CD4-positive, alpha-beta memory T cell (primary cell): ENCODE data around the gene RAB2B. TPM values are rescaled to one million over a fixed set of nuclear protein-coding genes. Genes with fewer than 3 reads are reported as not detected.
A peak's percentile ranks its signal among the peaks of the same experiment; 100 is the strongest.
"Not testable (repeated sequence)": the region's sequence is repeated elsewhere in the genome, so short reads cannot be mapped to it uniquely, and the experiment has no call there.

Experiments used
- CTCF ChIA-PET: fragments of 350-600 bp; sonication (Branson Sonifier 250); formaldehyde crosslinking; loops from one replicate; lab custom pipeline; 2021; ENCODE audit warnings: inconsistent platforms; ENCODE audit not compliant: partially characterized antibody; lab: Charles Lee
- POLR2A ChIA-PET: fragments of 350-600 bp; sonication (Branson Sonifier 250); formaldehyde crosslinking; loops from one replicate; lab custom pipeline; 2021; ENCODE audit not compliant: partially characterized antibody; lab: Charles Lee
- DNase-seq, 5 donors: peaks; one replicate each; pipeline versions ENCODE4 v3.0.0 to v3.0.0-alpha.2; 2020 to 2022; ENCODE audit warnings: mixed read lengths in 1 of 5
- H3K27ac ChIP-seq: one replicate; pipeline ENCODE4 v1.7.0; 2013; ENCODE audit warnings: low read depth, low read length
- H3K27me3 ChIP-seq: 2 replicates; pipeline ENCODE4 v1.7.0; 2013; ENCODE audit warnings: mild to moderate bottlenecking, low read length, moderate library complexity; ENCODE audit not compliant: insufficient read depth
- H3K36me3 ChIP-seq: 2 replicates; pipeline ENCODE4 v1.7.0; 2013; ENCODE audit warnings: mild to moderate bottlenecking, low read length, moderate library complexity; ENCODE audit not compliant: insufficient read depth
- H3K4me1 ChIP-seq: 2 replicates; pipeline ENCODE4 v1.7.0; 2013; ENCODE audit warnings: mild to moderate bottlenecking, low read length, moderate library complexity; ENCODE audit not compliant: insufficient read depth
- H3K4me3 ChIP-seq, 2 donors: one replicate each; pipeline ENCODE4 v1.7.0; 2013; ENCODE audit warnings: low read length in 2 of 2, mild to moderate bottlenecking in 1 of 2
- H3K9me3 ChIP-seq, 2 donors: one replicate each; pipeline ENCODE4 v1.7.0; 2013; ENCODE audit warnings: low read length in 2 of 2, control low read depth in 1 of 2; ENCODE audit not compliant: control insufficient read depth in 1 of 2
- H3K27ac Mint-ChIP-seq, 7 donors: one replicate each; pipeline ENCODE4 v1.8.0; 2020 to 2021; ENCODE audit warnings: mixed read lengths in 7 of 7, mild to moderate bottlenecking in 6 of 7, inconsistent platforms in 3 of 7, moderate library complexity in 3 of 7
- H3K27me3 Mint-ChIP-seq, 2 donors: one replicate each; pipeline ENCODE4 v1.8.0; 2020 to 2021; ENCODE audit warnings: mixed read lengths in 2 of 2
- H3K36me3 Mint-ChIP-seq, 2 donors: one replicate each; pipeline ENCODE4 v1.8.0; 2020 to 2021; ENCODE audit warnings: mixed read lengths in 2 of 2, inconsistent platforms in 1 of 2, mild to moderate bottlenecking in 1 of 2
- H3K4me1 Mint-ChIP-seq, 4 donors: one replicate each; pipeline ENCODE4 v1.8.0; 2020 to 2021; ENCODE audit warnings: mixed read lengths in 4 of 4, mild to moderate bottlenecking in 1 of 4
- H3K4me3 Mint-ChIP-seq, 8 donors: one replicate each; pipeline ENCODE4 v1.8.0; 2020 to 2021; ENCODE audit warnings: mixed read lengths in 8 of 8, mild to moderate bottlenecking in 7 of 8, moderate library complexity in 6 of 8, inconsistent platforms in 3 of 8
- H3K9me3 Mint-ChIP-seq, 8 donors: one replicate each; pipeline ENCODE4 v1.8.0; 2020 to 2021; ENCODE audit warnings: mixed read lengths in 8 of 8, mild to moderate bottlenecking in 5 of 8, inconsistent platforms in 3 of 8, moderate library complexity in 1 of 8
- intact Hi-C: fragments of 100-400 bp; cut with micrococcal nuclease; formaldehyde crosslinking; loops from one replicate; pipeline ENCODE4 v1.15.1; 2023
- polyA plus RNA-seq, 2 donors: library from polyadenylated mRNA; unstranded; fragments of 300-500 nt; fragmentation: Illumina TruSeq; gene quantifications; one replicate each; pipeline ENCODE4 v1.2.3, GENCODE V29; 2021
- total RNA-seq, 2 experiments: library from RNA; stranded (reverse); gene quantifications; one replicate each; pipeline ENCODE4 v1.2.3, GENCODE V29; 2021

The RAB2B gene
- total and polyA plus RNA-seq, 4 experiments from 2014 or later, result 8.3 to 30.4 (median 22.1) TPM

DNA sequence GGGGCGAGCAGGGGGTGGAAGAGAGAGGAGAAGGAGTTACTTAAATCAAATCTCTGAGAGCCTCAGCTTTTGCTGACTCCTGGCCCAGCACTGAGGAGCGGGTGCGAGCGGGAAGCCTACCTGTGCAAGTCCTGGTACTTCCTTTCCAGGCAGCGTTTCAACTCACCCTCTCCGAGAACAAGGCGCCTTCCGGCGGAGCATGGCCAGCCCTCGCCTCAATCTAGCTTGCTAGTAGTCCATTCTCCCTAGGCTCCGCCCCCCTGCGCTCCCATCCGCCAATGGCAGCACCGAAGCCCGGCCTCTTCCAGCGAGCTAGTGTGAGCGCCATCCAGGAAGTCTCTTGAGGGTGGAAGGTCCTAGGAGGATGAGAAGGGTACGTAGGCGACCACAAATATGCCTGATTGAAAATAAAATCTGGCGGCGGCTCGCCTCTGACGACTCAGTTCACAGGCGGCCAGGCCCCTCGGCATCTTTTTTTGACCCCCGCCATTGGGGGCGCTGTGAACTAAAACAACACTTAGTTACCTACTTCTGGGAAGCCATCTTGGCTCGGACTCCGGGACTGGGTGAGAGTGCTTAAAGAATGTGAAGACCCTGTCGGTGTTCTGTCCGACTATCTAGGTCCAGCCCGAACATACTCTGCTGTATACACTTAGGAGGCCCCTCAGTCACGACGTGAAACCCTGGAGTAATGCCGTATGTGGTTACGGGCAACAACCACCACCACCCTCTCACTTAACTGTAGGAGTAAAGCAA is 20.7 kb downstream of the RAB2B start, which contains the start of gene CHD8:
Gene CHD8, minus strand, starts transcription at position 212 of the 756 bp plus-strand sequence. CDS start 24,480 bp downstream, outside the sequence.
- peak within 1 kb of the TSS; percentile 93 to 99 (median 96) for H3K4me3 Mint-ChIP-seq
- peak within 1 kb of the TSS; percentile 94 to 100 (median 99) for H3K27ac Mint-ChIP-seq
- H3K27me3 ChIP-seq, result no peaks in the 10 kb centered on the region
- H3K9me3 ChIP-seq, result no peaks in the 10 kb centered on the region
- H3K9me3 Mint-ChIP-seq, result no peaks in the 10 kb centered on the region
- peak within 1 kb of the TSS; percentile 88 for H3K27ac ChIP-seq
- intact Hi-C loops, result loop anchor here (1.0 kb wide), 7 partner anchors 19 to 187 kb away; partner anchors contain the start of genes HNRNPC, METTL3, SUPT16H and TOX4
- H3K27me3 Mint-ChIP-seq, result no peaks in the 10 kb centered on the region
- peaks cover 23 to 46% (median 34%) of the 10 kb centered on the region in 4 donors for H3K4me1 Mint-ChIP-seq
- H3K36me3 ChIP-seq, result peaks cover 9% of the 10 kb centered on the region
- H3K4me1 ChIP-seq, result peaks cover 47% of the 10 kb centered on the region
- H3K4me3 ChIP-seq, result peak within 1 kb of the TSS; percentile 75 to 77
- ChIA-PET CTCF (interaction anchor here (0.6 to 5.7 kb wide), 20 partner anchors 10 to 1520 kb away, joined by 3 to 82 read pairs (median 4); partner anchors contain the start of genes METTL3, RAB2B, SALL2 and SUPT16H), POLR2A (interaction anchor here (0.6 to 6.1 kb wide), 24 partner anchors 9 to 1310 kb away, joined by 3 to 171 read pairs (median 4); partner anchors contain the start of genes APEX1, DAD1, METTL3 and PARP2)
- peaks cover 7 to 46% of the 10 kb centered on the region in 2 donors for H3K36me3 Mint-ChIP-seq
- DNase-seq, result peak; percentile 99 to 100 (median 100)

DNA sequence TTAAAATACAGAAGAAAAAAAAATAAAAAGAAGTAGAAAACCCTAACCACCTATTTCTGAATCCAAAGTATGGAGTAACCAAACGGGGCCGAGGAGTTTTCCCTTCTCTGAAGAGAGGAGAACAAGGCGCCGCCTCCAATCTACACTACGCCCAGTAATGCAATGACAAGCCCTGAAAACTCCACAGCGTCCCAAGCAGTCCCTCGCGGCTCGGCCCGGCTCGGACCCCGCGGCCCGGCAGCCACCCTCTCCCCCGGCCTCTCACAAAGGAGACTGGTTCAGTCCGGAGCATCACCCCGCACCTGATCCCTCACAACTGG is 21.2 kb downstream of the RAB2B start:
- Histone ChIP-seq H3K27me3 (no peaks in the 10 kb centered on the region), H3K4me1 (peaks cover 51% of the 10 kb centered on the region), H3K4me3 (peak overlapping the region; percentile 43 to 77), H3K36me3 (peaks cover 5% of the 10 kb centered on the region), H3K9me3 (no peaks in the 10 kb centered on the region), H3K27ac (peak overlapping the region; percentile 88)
- Mint-ChIP-seq H3K36me3 (peaks cover 4 to 46% of the 10 kb centered on the region in 2 donors), H3K27me3 (no peaks in the 10 kb centered on the region), H3K27ac (peak overlapping the region; percentile 94 to 100 (median 99)), H3K9me3 (no peaks in the 10 kb centered on the region), H3K4me1 (peaks cover 26 to 51% (median 38%) of the 10 kb centered on the region in 4 donors), H3K4me3 (peak overlapping the region; percentile 93 to 99 (median 96))
- intact Hi-C loops, result no loop called here
- POLR2A ChIA-PET, result interaction anchor here (0.7 to 6.1 kb wide), 19 partner anchors 11 to 1310 kb away, joined by 3 to 171 read pairs (median 5); partner anchors contain the start of genes APEX1, DAD1, METTL3 and PARP2
- CTCF ChIA-PET, result interaction anchor here (0.8 to 5.7 kb wide), 15 partner anchors 10 to 225 kb away, joined by 3 to 82 read pairs (median 6); partner anchors contain the start of genes METTL3, RAB2B, SALL2 and TOX4
- no peak for DNase-seq

DNA sequence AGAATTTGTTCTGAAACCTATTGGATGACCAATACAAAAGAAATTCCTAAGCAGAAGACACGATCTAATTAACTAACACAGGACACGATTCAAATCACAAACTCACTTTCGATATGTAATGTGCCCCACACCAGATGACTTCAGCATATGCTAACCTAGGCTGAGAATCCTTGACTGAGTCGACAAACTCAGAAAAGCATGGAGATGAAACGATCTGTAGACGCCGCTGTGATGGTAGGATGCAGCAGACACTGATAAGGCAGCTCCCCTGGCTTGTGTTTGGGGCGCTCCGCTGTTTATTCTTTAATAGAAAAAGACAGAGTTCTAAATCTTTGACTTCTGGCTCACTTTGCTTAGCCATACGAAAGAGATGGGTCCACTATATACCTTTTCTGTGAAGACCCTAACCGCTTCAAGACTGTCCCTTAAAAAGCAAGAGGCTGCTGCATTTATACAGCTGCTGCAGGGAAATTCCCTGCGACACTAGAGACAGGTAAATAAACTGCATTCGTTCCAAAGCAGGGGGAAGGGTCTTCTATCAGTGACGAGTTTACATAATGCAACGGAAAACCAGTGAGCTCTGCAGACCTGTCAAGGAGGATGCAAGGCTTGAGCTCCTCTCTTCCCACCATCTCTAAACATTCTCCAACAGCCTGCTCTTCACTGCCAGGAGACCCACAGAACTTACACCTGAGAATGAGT is 21.8 kb downstream of the RAB2B start:
- intact Hi-C loops, result no loop called here
- peaks cover 30 to 57% (median 43%) of the 10 kb centered on the region in 4 donors for H3K4me1 Mint-ChIP-seq
- no peaks in the 10 kb centered on the region for H3K27me3 Mint-ChIP-seq
- H3K4me1 ChIP-seq, result peaks cover 56% of the 10 kb centered on the region
- H3K36me3 ChIP-seq, result peaks cover 3% of the 10 kb centered on the region
- no peaks in the 10 kb centered on the region for H3K9me3 Mint-ChIP-seq
- peak overlapping the region; percentile 93 to 99 (median 96) for H3K4me3 Mint-ChIP-seq
- peak; percentile 26 to 73 (median 33) for DNase-seq
- H3K9me3 ChIP-seq, result no peaks in the 10 kb centered on the region
- peak overlapping the region; percentile 88 for H3K27ac ChIP-seq
- ChIA-PET CTCF (interaction anchor here (1.0 to 5.7 kb wide), 9 partner anchors 11 to 190 kb away, joined by 3 to 82 read pairs (median 7); partner anchors contain the start of genes METTL3, RAB2B, SALL2 and TOX4), POLR2A (interaction anchor here (0.6 to 6.1 kb wide), 14 partner anchors 9 to 1311 kb away, joined by 3 to 171 read pairs (median 7); partner anchors contain the start of genes APEX1, DAD1, METTL3 and RAB2B)
- H3K27me3 ChIP-seq, result no peaks in the 10 kb centered on the region
- H3K4me3 ChIP-seq, result peak overlapping the region; percentile 43 to 77
- peaks cover 4 to 48% of the 10 kb centered on the region in 2 donors for H3K36me3 Mint-ChIP-seq
- peak overlapping the region; percentile 94 to 100 (median 99) for H3K27ac Mint-ChIP-seq

GRCh38 chr14:21449899-21450216 is 26.9 kb downstream of the RAB2B start:
- H3K9me3 Mint-ChIP-seq, result no peaks in the 10 kb centered on the region
- DNase-seq, result no peak
- H3K9me3 ChIP-seq, result no peaks in the 10 kb centered on the region
- H3K4me3 ChIP-seq, result no peak overlapping the region
- ChIA-PET CTCF (interaction anchor here (0.9 kb wide), 1 partner anchor 13 kb away, joined by 4 read pairs; no protein-coding TSS in a partner anchor), POLR2A (interaction anchor here (1.5 to 3.7 kb wide), 2 partner anchors 12 to 13 kb away, joined by 12 to 28 read pairs; no protein-coding TSS in a partner anchor)
- H3K36me3 Mint-ChIP-seq, result peaks cover 4 to 36% of the 10 kb centered on the region in 2 donors
- intact Hi-C loops, result no loop called here
- H3K27me3 ChIP-seq, result no peaks in the 10 kb centered on the region
- peak overlapping the region in 4 of 8 donors; percentile 35 to 55 (median 44) for H3K4me3 Mint-ChIP-seq
- H3K27me3 Mint-ChIP-seq, result no peaks in the 10 kb centered on the region
- peaks cover 44 to 75% (median 58%) of the 10 kb centered on the region in 4 donors for H3K4me1 Mint-ChIP-seq
- H3K27ac Mint-ChIP-seq, result peak overlapping the region; percentile 6 to 81 (median 43)
- no peaks in the 10 kb centered on the region for H3K36me3 ChIP-seq
- peak overlapping the region; percentile 18 for H3K27ac ChIP-seq
- H3K4me1 ChIP-seq, result peaks cover 66% of the 10 kb centered on the region

- peaks cover 28 to 58% (median 40%) of the 10 kb centered on the region in 4 donors for H3K4me1 Mint-ChIP-seq
- H3K27me3 ChIP-seq, H3K36me3 ChIP-seq, intact Hi-C loops, H3K9me3 ChIP-seq, H3K9me3 Mint-ChIP-seq, H3K4me3 Mint-ChIP-seq, H3K27ac Mint-ChIP-seq, H3K4me3 ChIP-seq, DNase-seq, H3K27me3 Mint-ChIP-seq, H3K27ac ChIP-seq: not testable (repeated sequence)
- peaks cover 3 to 13% of the 10 kb centered on the region in 2 donors for H3K36me3 Mint-ChIP-seq
- peaks cover 17% of the 10 kb centered on the region for H3K4me1 ChIP-seq
- POLR2A ChIA-PET, result interaction anchor here (2.2 kb wide), 1 partner anchor 13 kb away, joined by 9 read pairs; the partner anchor contains the start of gene CHD8
- CTCF ChIA-PET, result interaction anchor here (6.1 kb wide), 1 partner anchor 14 kb away, joined by 31 read pairs; the partner anchor contains the start of gene CHD8
Measured at GRCh38 chr14:21442657-21443056, 34.1 kb downstream of the RAB2B start.

GRCh38 chr14:21440859-21441258 is 35.9 kb downstream of the RAB2B start:
- Histone ChIP-seq H3K4me3 (no peak overlapping the region), H3K4me1 (peaks cover 20% of the 10 kb centered on the region), H3K36me3 (no peaks in the 10 kb centered on the region), H3K27me3 (no peaks in the 10 kb centered on the region), H3K9me3 (no peaks in the 10 kb centered on the region), H3K27ac (no peak overlapping the region)
- peaks cover 3 to 13% of the 10 kb centered on the region in 2 donors for H3K36me3 Mint-ChIP-seq
- H3K27me3 Mint-ChIP-seq, result no peaks in the 10 kb centered on the region
- CTCF ChIA-PET, result no interaction called here
- H3K4me3 Mint-ChIP-seq, result no peak overlapping the region
- no peak for DNase-seq
- POLR2A ChIA-PET, result no interaction called here
- peaks cover 27 to 57% (median 44%) of the 10 kb centered on the region in 4 donors for H3K4me1 Mint-ChIP-seq
- intact Hi-C loops, result no loop called here
- H3K9me3 Mint-ChIP-seq, result no peaks in the 10 kb centered on the region
- H3K27ac Mint-ChIP-seq, result peak overlapping the region in 5 of 7 donors; percentile 27 to 79 (median 62)
